ENCODE data around the gene METTL15.
"Not testable (repeated sequence)": the region's sequence is repeated elsewhere in the genome, so short reads cannot be mapped to it uniquely, and the experiment has no call there.

METTL15 gene

DNA sequence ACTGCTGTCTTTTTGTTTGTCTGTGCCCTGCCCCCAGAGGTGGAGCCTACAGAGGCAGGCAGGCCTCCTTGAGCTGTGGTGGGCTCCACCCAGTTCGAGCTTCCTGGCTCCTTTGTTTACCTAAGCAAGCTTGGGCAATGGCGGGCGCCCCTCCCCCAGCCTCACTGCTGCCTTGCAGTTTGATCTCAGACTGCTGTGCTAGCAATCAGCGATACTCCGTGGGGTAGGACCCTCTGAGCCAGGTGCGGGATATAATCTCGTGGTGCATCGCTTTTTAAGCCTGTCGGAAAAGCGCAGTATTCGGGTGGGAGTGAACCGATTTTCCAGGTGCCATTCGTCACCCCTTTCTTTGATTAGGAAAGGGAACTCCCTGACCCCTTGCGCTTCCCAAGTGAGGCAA lies 269.9 kb downstream of the METTL15 start:
- in situ Hi-C loops (cut with HindIII; ENCODE audit: low sequenced_read_pairs): not testable (repeated sequence)

Data from endothelial cell of hepatic sinusoid (primary cell).